Right lobe of liver (tissue), 6 donors: Measurements from ENCODE around the gene SLC8A1. TPM values are rescaled to one million over a fixed set of nuclear protein-coding genes. Genes with fewer than 3 reads are reported as not detected.
A peak's percentile ranks its signal among the peaks of the same experiment; 100 is the strongest.

ENCODE experiments used
- ATAC-seq, 4 donors: fragments of 200-7000 bp; cut with Tn5 transposase; one replicate each; pipeline ENCODE4 v1.9.1; 2020; ENCODE audit warnings: mild to moderate bottlenecking in 4 of 4, moderate library complexity in 4 of 4
- DNase-seq, 3 donors: peaks; one replicate each; pipeline ENCODE4 v3.0.0-alpha.2; 2020
- H3K27ac ChIP-seq, 3 donors: fragments of 200-600 bp; one replicate each; pipeline ENCODE4 v1.8.0; 2022
- H3K27me3 ChIP-seq, 2 donors: fragments of 200-600 bp; one replicate each; pipeline ENCODE4 v1.8.0; 2022
- H3K36me3 ChIP-seq, 4 donors: fragments of 200-600 bp; sonication (generic) in 1 of 4; one replicate each; pipeline versions ENCODE4 v1.5.1 to v1.8.0; 2017 to 2022; ENCODE audit warnings: control low read depth in 1 of 4
- H3K4me1 ChIP-seq, 4 donors: fragments of 200-600 bp; sonication (generic) in 1 of 4; one replicate each; pipeline versions ENCODE4 v1.5.1 to v1.8.0; 2017 to 2022; ENCODE audit warnings: control low read depth in 1 of 4
- H3K4me3 ChIP-seq, 3 donors: fragments of 200-600 bp; one replicate each; pipeline ENCODE4 v1.8.0; 2022
- H3K9me3 ChIP-seq, 4 donors: fragments of 200-600 bp; sonication (generic) in 1 of 4; one replicate each; pipeline versions ENCODE4 v1.5.1 to v1.8.0; 2017 to 2022; ENCODE audit warnings: control low read depth in 1 of 4
- POLR2A ChIP-seq: fragments of 450-650 bp; IDR thresholded peaks from one replicate; pipeline ENCODE4 v1.6.1; 2017; ENCODE audit warnings: antibody characterized with exemption, mild to moderate bottlenecking
- WGBS: methylation state at CpG from one replicate; pipeline ENCODE4 v1.1.6; 2018; ENCODE audit warnings: low coverage, low lambda C conversion rate; ENCODE audit not compliant: insufficient coverage; ENCODE audit errors: missing lambda C conversion rate; 5-methylcytosine and 5-hydroxymethylcytosine counted together
- intact Hi-C, 2 donors: fragments of 100-400 bp; cut with DNase I; formaldehyde crosslinking; loops; one replicate each; pipeline versions ENCODE4 v1.11.2 to v1.14.1; 2022
- total RNA-seq, 6 experiments: library from RNA; depleted of rRNA in 2 of 6; stranded (reverse); fragments of >200 nt in 2 of 6; fragmentation: NEBNext Ultra II Directional in 3 of 6; extraction: Animal tissue kit (Norgen Biotek cat#: 25700) in 3 of 6; gene quantifications; one replicate each; pipeline versions ENCODE4 v1.1.0 to v1.2.4, GENCODE V29; 2016 to 2023
- TF ChIP-seq, protein P1 (sequence below), 4 donors: fragments of 200-600 bp in 3 of 4; fragments of 450-650 bp in 1 of 4; IDR thresholded peaks; one replicate each; pipeline versions ENCODE4 v1.5.1 to v1.8.0; 2016 to 2022; ENCODE audit warnings: antibody characterized with exemption in 4 of 4, mild to moderate bottlenecking in 2 of 4
- donor health status: DM: no; HTN: yes; CAD: no.
- donor health status: DM: no; HTN: no; CAD: no.
- donor health status: DM: no; HTN: no; CAD: no.
- donor health status: DM: no; HTN: yes; CAD: no.
- donor health status: DM: no; HTN: yes; CAD: no.

The SLC8A1 gene
- total RNA-seq, 6 experiments from 2014 or later = 3.3 to 12.1 (median 4.9) TPM

DNA sequence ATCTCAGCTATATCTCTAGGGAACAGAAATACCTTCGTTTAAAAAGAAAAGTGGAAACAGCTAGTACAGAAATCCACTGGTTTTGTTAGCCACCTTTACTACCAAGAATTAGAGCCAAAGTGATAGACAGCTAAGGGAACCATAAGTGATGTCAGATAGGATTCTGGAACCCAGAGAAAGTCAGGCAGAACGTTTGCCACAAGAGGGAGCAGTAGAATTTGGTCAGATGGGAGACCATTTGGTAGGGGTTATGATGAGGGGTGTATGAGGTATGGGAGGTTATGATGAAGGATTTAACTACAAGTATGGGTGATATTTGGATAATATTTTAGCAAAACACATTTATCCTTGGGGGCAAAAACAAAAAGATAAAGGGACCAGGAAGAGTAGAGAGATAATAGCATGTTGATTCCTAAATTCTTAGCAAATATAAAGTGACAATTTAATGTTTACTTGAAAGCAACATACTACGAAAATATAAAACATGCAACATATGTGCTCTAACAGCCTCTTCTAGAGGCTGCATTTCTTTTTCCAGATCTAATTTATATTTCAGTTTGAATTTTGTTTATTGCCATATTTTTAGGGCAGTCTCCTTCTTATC lies 3.3 kb downstream of the SLC8A1 start:
- no peak overlapping the region for H3K27ac ChIP-seq
- H3K4me1 ChIP-seq = no peaks in the 10 kb centered on the region
- no peaks in the 10 kb centered on the region for H3K27me3 ChIP-seq
- intact Hi-C loops = no loop called here
- no peaks in the 10 kb centered on the region for H3K36me3 ChIP-seq
- H3K4me3 ChIP-seq = no peak overlapping the region
- TF ChIP-seq, protein P1, sequence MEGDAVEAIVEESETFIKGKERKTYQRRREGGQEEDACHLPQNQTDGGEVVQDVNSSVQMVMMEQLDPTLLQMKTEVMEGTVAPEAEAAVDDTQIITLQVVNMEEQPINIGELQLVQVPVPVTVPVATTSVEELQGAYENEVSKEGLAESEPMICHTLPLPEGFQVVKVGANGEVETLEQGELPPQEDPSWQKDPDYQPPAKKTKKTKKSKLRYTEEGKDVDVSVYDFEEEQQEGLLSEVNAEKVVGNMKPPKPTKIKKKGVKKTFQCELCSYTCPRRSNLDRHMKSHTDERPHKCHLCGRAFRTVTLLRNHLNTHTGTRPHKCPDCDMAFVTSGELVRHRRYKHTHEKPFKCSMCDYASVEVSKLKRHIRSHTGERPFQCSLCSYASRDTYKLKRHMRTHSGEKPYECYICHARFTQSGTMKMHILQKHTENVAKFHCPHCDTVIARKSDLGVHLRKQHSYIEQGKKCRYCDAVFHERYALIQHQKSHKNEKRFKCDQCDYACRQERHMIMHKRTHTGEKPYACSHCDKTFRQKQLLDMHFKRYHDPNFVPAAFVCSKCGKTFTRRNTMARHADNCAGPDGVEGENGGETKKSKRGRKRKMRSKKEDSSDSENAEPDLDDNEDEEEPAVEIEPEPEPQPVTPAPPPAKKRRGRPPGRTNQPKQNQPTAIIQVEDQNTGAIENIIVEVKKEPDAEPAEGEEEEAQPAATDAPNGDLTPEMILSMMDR (IDR thresholded peaks at IDR 0.05) = peak; percentile 17 to 36 (median 34)
- TF ChIP-seq POLR2A = no peak
- 15% methylated on average over 3 of the region's 3 CpGs for WGBS
- DNase-seq (no peak), ATAC-seq (peak in 2 of 4 donors; percentile 16 to 34)
- H3K9me3 ChIP-seq = no peaks in the 10 kb centered on the region

DNA sequence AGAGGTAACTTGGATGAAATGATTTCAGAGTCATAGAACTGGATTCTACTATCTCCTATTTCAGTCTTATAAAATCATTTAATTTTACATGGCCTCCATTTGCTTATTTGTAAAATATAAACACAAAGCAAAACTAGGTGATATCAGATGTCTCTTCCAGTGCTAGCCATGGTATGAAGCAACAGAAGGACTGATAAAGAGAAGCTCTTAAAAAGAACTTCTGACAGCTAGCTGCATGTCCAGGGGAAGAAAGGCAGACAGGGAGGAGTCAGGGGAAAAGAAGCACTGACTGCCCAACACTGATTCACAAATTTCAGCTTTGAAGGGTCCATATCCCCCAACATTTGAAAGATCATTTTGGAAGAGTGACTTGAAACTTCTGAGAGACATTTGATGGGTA lies 6.4 kb downstream of the SLC8A1 start:
- H3K27me3 ChIP-seq = no peaks in the 10 kb centered on the region
- intact Hi-C loops = no loop called here
- no peaks in the 10 kb centered on the region for H3K4me1 ChIP-seq
- DNase-seq (no peak), ATAC-seq (no peak)
- no peaks in the 10 kb centered on the region for H3K36me3 ChIP-seq
- no peak overlapping the region for H3K27ac ChIP-seq
- H3K9me3 ChIP-seq = no peaks in the 10 kb centered on the region
- no peak overlapping the region for H3K4me3 ChIP-seq
- TF ChIP-seq POLR2A = no peak
- TF ChIP-seq, protein P1 (IDR thresholded peaks at IDR 0.05) = no peak

- Histone ChIP-seq H3K4me3 (no peak overlapping the region), H3K27me3 (no peaks in the 10 kb centered on the region), H3K9me3 (no peaks in the 10 kb centered on the region), H3K27ac (no peak overlapping the region), H3K4me1 (no peaks in the 10 kb centered on the region), H3K36me3 (no peaks in the 10 kb centered on the region)
- no peak for TF ChIP-seq POLR2A
- TF ChIP-seq, protein P1 (IDR thresholded peaks at IDR 0.05) = no peak
- 18% methylated on average over 1 of the region's 1 CpG for WGBS
- ATAC-seq (no peak), DNase-seq (no peak)
- intact Hi-C loops = no loop called here
Measured at GRCh38 chr2:40440835-40441234, 11.1 kb downstream of the SLC8A1 start.

DNA sequence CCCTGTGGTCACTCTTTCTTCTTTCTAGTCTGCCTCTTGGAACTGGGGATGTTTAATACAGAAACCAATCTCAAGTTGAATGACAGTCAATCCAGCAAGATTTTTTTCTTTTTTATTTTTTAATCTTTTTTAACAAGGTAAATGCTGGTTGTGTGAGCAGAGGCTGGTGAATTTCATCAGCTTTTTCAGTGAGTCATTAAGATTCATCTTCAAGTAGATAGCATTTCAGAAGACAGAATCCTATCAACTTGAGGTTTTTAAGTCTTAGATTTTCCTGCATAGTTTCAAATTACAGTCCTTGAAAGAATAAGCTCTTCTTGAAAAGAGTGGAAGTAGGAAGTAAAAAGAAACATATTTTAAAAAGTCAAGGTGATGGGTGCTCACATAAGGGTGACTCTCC lies 12.4 kb downstream of the SLC8A1 start:
- no peak overlapping the region for H3K4me3 ChIP-seq

More for the DNA sequence above, 12.4 kb downstream of the SLC8A1 start:
- intact Hi-C loops = no loop called here
- ATAC-seq = no peak
- H3K27ac ChIP-seq = no peak overlapping the region
- H3K27me3 ChIP-seq = no peaks in the 10 kb centered on the region
- H3K36me3 ChIP-seq = no peaks in the 10 kb centered on the region
- TF ChIP-seq POLR2A = no peak
- TF ChIP-seq, protein P1 (IDR thresholded peaks at IDR 0.05) = no peak
- DNase-seq = no peak
- no peaks in the 10 kb centered on the region for H3K9me3 ChIP-seq
- H3K4me1 ChIP-seq = no peaks in the 10 kb centered on the region
